G401 (cell line): ENCODE results near the gene ETV3L. TPM values are rescaled to one million over a fixed set of nuclear protein-coding genes. Genes with fewer than 3 reads are reported as not detected.
A peak's percentile ranks its signal among the peaks of the same experiment; 100 is the strongest.

Experiments
- DNase-seq: peaks from one replicate; pipeline ENCODE4 v3.0.0-alpha.2; 2015; ENCODE audit warnings: low spot score
- in situ Hi-C: cut with HindIII; loops from 2 replicates; pipeline ENCODE4 v1.10.0; 2016; ENCODE audit warnings: low sequenced_read_pairs, mixed read lengths
- total RNA-seq: library from RNA; depleted of rRNA; stranded (reverse); fragments of >200 nt; shearing (Covaris generic); gene quantifications from 2 replicates; pipeline ENCODE4 v1.2.3, GENCODE V29; 2014

The ETV3L gene
- total RNA-seq, 1 experiment from 2014 or later = not detected

DNA sequence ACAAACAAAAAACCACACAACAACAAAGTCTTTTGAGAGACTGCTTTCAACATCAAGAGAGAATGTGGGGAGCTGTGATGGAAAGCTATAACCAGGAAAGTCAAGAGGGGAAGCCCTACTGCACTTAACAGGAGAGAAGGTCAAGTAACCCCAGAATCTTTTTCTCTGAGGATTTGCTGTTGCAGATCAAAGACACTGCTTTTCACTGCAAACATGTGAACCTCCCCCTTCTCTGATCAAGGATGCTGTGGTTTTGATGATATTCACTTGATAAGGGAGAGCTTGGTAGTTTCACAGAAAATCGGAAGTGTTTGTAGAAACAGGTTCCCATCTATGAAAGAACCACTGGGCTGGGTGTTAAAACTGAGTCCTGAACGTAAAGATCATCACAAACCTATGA is 33.8 kb upstream of the ETV3L start:
- in situ Hi-C loops = no loop called here

DNA sequence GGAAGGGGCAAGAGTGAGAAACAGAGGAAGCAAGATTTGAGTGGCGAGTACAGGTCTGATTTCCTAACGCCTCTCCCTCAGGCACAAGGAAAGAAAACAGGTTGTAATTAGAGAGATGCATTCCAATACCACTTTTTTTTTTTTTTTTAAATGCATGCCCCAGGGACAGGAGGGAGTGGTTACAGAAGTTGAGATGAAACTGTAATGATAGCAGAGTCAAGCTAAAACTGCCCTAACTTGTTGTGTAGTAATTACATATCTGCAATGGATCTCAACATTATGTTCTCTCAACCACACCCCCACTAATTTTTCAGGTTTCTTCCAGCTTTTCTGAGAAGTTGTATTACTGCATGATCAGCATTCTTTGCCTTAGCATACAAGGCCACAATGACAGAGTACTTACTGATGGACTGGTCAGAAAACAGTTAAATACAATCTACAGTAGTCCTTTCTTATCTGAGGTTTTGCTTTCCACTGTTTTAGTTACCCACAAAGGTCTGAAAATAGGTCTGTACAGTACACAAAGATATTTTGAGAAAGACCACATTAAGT is 33.1 kb upstream of the ETV3L start:
- no peak for DNase-seq
- in situ Hi-C loops = no loop called here

More for the DNA sequence above, 33.8 kb upstream of the ETV3L start:
- no peak for DNase-seq

DNA sequence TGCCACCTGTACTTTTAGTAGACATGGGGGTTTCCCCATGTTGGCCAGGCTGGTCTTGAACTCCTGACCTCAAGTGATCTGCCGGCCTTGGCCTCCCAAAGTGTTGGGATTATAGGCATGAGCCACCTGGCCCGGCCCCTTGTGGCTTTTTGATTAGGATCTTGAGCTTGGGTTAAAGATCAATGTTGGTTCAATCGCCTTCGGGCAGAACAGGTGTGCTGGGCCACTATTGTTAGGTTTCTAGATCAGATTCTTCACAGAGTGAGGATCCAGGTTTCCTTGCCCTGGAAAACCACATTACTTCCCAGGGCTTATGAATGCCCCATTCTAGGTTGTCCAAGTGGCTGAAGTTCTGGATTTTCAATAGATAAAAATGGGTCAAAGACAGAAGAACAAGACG is 32.5 kb upstream of the ETV3L start:
- DNase-seq = no peak
- in situ Hi-C loops = no loop called here

DNA sequence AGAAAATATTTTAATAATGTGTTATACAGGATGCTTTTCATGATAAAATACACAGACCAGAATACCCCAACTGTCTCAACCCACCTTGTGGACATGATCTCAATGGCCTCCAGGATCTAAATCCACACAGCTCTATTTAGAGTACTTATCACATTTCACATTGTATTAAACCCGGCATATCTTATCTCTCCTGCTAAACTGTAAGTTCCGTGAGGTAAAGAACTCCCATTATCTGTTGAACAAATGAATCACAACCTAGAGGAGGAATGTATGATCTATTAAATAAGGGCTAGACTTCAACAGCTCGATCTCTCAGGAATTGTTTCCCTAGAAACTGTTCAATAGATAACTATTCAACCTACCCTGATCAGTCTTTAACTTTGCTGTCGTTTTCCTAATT is 31.7 kb upstream of the ETV3L start:
- DNase-seq = no peak
- in situ Hi-C loops = no loop called here

DNA sequence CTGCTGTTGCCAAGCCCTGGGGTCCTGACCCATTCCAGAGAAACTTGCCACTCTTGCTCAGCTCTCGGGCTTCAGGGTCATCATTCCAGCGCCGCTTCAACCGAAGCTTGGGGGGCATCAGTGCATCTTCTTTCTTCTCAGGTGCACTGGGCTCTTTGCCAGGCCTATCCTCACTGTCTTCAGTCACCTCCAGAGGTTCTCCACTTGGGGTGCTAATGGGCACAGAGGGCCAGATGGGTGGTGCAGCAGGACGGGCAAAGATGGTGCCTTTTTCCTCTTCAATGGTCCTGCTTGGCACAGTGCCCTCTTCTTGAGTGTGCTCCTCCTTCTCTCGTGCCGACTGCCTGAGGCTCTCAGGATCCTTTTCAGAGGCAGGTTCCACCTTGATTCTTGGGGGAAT is 25.2 kb upstream of the ETV3L start:
- DNase-seq = no peak
- in situ Hi-C loops = no loop called here

DNA sequence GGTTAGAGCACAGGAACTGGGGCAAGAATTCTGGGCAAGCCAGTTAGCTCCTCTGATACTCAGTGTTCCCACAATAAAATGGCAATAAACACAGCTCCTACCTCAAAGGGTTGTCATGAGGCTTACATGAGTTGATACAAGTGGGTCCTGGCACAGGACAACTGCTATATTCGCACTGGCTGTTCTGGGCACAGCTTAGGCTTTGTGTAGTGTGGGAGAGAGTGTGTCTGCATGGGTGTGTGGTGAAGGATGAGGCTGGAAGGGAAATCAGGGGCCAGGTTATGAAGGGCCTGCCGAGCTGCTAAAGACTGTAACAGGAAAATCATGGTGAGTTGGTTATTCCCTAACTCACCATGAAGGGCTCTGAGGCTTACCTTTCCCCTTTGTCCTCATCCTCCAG is 19.8 kb upstream of the ETV3L start:
- in situ Hi-C loops = no loop called here
- no peak for DNase-seq

DNA sequence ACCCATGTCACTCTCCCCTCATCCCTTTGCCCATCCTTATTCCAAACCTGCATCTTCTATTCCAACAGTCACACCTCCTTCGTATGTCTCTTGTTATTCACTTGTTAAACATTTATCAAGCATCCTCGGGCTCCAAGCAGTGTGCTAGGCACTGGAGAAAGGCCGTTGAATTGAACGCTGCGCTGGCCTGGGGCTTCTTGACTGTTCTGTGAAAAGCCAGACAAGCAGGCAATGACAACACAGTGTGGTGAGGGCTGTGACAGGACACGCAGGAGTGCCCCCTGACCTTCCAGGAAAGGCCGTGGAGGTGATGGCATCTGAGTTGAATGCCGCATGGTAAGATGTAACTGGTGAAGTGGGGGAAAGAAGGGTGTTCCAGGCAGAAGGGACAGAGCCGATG is 19.4 kb upstream of the ETV3L start:
- in situ Hi-C loops = no loop called here
- no peak for DNase-seq

DNA sequence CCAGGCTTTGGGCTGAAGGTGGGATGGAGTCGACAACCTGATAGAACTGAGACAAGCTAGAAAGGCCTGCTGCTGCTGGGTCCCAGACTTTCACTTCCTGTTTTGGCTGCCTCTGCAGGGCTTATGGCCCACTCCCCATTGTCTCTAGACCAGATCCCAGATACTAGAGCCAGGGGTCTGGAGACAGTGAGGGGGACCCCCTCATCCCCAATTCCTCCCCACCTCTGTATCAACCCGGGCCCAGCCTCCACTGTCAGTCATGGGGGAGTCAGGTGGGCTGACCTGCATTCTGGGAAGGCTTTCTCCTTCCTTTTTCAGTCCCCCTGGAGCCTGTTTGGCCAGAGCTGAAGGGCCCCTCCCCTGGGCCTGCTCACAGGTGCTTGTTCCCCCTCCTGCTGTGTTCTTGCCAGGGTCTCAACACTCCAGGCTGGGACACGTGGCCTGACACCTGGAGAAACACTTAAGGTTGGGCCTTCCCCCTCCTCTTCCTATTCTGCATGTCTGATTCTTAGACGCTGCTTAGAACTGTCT is 18.0 kb upstream of the ETV3L start:
- no peak for DNase-seq
- in situ Hi-C loops = no loop called here

DNA sequence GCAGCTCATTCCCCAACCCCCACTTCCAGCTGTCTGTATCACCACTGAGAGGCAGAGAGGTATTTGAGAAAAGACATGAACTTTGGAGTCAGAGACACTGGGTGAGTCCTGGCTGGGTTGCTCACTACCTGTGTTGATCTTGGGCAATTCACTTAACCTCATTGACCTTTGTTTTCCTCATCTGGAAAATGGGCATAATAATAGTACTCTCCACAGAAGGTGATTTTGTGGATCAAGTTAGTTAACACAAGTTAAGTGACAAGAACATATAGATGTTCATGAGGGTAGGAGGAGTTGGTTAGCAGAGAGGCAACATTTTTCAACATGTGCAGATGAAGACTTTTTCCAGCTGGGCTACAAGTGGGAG is 17.1 kb upstream of the ETV3L start:
- in situ Hi-C loops = no loop called here
- no peak for DNase-seq

DNA sequence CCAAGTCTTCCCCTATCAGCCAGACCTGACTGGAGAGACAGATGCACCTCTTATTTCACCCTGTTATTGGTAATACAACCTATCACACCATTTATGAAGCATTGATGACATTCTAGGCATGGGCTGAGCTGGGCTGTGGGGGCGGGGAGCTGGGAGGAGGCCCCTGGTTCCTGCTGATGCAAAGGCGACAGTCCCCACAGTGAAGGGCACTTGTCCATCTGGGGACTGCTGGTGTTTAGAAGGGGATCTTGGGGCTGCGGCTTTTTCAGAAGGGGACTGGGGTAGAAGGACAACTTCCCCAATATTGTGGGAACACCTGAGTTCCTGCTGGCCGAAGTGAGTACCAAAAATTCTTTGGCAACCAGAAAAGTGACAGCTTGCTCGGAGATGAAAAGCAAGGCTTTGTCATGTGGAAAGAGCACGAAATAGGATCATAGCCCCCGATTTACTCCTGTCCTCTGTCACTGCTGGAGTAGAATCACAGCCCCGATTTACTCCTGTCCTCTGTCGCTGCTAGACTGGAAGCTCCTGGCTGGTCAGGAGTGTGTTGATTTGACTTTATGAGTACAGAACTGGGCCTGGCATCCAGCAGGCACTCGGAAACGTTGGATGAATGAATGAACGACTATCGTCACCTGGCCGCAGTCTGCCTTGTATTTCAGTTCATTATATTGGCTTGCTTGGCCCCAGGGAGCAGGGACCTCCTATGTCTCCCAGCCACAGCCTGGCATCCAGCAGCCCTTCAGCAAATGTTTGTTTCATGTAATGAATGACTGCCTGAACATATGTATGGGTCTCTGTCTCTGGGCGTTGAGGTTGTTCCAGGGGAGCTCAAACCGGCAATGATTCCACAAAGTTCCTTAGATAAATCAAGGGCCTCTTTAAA is 16.5 kb upstream of the ETV3L start:
- peak; percentile 56 for DNase-seq
- in situ Hi-C loops = no loop called here

DNA sequence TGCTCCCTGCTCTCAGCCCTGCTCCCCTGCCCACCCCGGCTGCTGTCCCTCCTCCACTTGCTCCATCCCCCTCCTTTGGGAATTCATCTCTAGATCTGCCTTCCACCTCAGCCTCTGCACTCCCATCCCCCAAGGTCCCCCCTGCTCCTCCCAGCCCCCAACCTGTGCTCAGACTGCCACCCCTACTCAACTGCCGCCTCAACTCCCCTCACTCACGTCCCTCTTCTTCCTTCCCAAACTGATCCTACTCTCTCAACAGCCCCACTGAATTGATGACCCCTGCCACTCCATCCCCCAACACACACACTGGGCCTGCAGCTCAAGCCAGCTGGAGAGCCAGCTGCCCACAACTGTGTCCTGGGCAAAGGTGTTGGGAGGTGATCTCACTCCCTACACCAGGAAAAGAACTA is 15.8 kb upstream of the ETV3L start:
- DNase-seq = no peak
- in situ Hi-C loops = no loop called here

DNA sequence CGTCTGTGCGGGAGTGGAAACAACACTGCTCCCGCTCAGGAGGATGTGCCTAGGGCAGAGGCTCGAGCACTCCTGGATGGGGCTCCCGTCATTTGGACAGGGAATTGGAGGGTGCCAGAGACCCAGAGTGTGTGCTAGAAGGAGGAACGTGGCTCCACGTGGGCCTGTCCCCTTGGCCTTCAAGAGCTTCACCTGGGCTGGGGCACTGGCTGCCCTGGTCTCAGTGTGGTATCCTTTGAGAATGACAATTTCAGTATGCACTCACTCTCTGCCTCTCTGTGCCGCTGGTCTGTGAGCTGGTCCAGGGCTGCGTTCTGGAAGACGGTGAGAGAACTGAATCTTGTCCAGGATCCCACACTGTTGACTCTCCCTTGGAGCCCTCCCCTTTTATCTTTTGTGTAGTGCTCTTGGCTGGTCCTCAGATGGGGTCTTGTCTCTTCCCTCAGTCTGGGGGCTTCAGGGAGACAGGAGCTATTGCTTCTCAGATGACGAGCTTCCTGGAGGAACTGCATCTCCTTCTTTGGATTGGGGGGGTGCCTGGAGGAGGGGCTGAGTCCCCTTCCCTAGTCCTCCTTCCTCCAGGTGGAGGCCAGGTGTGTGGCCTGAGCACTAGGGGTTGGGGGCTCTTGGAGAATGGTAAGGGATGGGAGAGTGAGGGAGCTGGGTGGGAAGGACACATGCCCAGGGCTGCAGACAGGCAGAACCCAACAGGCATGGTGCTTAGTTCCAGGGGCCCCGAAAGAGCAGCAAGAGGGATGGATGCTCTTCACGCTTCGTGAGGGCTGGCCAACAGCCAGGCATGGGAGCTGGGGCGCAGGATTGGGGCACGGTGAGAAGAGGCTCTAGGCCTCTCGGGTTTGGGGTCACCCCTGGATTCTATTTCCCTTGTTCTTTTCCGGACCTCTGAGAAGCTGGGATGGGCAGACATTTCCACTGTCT is 14.8 kb upstream of the ETV3L start:
- DNase-seq = no peak
- in situ Hi-C loops = no loop called here

DNA sequence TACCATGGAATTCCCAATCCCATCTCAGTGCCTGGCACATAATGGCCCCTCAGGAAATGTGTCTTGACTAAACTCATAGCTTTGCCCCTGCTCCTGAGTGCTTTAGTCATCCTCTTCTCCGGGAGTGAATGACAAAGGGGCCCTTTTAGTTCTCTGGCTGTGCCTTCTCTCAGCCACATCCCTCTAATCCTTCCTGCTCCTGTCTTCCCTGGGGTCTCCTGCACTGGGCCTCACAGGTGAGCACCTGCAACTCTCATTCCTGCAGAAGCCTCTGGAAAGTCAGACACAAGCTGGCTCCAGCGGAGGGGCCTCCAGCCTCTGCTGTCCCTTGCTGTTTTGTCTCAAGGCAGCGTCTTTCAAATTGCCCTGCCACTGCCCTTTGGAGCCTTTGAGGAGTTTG is 14.0 kb upstream of the ETV3L start:
- DNase-seq = no peak
- in situ Hi-C loops = no loop called here

DNA sequence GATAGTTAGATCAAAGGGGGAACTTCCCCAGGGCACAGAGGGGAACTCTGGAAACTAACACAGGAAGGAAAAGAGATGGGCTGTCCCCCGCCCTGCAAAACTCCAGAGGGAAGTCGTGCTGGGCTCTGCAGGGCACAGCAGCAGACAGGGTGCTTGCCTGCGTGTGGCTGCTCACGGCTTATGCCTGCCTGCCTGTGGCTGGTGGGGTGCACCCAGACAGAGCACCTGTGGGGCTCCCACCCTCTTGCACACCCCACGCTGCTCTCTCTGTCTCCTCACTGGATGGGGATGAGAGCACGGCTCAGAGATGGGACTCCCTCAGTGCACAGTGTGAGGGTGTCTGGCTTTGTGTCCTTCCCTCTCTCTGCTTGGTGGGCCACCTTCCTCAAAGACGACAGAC is 13.5 kb upstream of the ETV3L start:
- no peak for DNase-seq
- in situ Hi-C loops = no loop called here

DNA sequence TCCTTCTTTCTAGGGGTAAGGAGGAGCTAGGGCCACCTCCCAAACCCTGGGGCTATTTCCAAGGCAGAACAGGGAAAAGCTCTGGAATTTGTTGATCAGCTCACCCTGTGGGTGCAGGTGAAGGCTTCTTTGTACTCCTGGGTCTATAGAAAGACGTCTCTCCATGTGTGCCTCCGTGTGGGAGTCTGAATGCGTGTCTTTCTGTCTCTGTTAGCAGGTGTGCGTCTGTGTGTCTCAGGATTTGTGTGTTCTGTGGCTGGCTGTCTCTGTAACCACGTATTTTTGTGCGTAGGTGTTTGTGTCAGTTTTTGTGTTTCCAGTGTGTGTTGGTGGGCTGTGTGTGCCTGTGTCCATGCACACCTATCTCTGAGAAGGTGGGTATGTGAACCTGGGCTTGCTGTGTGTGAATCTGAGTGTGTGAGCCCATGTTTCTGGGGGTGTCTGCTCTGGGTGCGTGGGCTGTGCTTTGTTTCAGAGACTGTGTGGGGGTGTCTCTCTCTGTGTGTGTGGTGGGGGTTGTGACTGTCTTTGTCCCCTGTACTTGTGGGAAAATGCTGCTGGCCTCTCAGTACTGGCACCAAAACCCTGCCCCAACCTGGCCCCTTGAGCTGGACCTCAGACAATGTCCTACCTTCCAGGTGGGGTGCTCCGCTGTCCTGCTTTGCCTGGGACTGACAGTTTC is 12.7 kb upstream of the ETV3L start:
- in situ Hi-C loops = no loop called here

DNA sequence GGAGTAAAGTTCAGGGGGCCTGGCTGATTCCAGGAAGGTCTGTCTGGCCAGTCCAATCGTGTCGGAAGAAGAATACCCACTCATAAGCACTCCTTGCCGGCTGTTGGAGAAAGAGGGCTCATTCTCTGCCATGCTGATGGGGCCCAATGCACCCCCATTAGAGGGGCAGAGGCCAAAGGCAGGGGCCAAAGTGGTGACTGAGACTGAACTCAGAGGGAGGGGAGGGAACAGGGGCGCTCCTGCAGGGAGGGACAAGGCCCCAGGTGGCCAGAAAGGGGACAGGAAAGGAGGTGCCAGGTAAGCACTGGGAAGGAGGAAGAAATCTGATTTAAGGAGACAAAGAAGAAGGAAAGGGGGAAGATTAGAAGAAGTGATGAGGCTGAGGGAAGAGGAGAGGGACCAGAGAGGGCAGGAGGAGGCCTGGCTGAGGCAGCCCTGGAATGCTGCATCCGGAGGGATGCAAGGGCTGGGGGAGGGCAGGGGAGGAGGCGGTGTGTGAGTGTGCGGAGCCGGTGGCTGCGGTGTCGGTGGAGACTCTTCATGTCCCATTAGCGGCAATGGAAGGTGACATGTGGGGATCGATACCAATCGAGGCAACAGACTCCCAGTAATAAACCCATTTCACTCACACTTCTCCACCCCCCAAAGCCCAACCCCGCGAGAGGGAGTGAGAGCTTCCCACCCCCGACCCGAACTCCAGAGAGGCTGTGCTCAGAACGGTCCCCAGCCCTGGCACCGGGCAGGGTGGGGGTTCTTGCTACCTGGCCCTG is 12.0 kb upstream of the ETV3L start:
- in situ Hi-C loops = no loop called here
- DNase-seq = no peak

More for the DNA sequence above, 12.7 kb upstream of the ETV3L start:
- no peak for DNase-seq

DNA sequence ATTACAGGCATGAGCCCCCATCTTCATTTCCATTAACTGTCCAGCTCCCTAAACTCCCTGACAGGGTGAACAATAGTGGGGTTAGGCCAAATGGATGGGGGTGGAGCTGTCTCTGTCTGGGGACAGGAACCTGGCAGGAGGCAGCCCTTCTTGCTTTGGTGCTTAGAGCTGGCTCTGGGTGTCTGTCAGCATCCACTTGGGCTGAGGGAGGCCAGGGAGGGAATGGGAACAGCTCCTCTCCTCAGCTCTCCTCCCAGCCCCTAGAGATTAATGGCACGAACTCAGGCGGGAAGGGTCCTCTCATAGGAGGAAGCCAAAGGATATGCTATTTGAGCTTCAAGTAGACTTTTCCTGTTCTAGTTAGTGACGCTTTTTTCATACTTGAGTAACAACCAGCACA is 11.1 kb upstream of the ETV3L start:
- in situ Hi-C loops = no loop called here
- no peak for DNase-seq

DNA sequence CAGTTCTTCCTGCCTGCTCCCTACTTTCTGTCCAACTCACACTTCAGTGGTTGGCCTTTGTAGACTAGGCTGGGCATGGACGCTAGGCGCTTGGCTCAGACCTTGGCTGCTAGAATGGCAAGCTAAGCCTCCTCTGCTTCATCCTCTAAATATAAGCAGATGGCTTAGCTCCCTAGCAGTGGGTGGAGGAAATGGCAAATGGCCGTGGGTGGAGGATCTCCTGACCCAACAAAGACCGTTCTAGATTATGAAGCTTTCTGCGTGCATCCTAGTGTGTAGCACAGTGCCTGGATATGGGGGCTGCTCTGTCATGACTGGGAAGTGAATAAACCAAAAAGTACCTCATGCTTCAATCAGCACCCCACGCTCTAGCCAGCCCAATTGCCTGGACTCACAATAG is 10.4 kb upstream of the ETV3L start:
- in situ Hi-C loops = no loop called here
- peak; percentile 65 for DNase-seq

DNA sequence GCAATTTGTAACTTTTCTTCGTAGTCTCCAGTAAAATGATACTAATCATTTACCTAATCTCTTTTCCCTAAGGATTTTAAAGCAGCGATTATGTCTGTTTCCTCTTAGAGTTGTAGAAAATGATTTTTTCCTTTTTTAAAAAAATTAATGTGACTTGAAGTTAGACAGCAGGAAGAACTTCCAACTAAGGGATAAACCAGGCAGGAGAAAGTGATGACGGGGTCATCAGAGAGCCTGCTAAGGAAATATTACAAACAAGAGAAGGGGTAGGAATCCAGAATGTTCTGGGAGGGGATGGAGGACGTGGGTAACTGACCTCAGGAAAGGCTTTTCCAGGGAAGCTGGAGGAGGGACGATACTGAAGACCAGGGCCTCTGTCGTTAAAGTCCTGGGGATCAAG is 8.8 kb upstream of the ETV3L start:
- no peak for DNase-seq
- in situ Hi-C loops = no loop called here
